ENCODE data around the gene GNG13.

Gene GNG13

DNA sequence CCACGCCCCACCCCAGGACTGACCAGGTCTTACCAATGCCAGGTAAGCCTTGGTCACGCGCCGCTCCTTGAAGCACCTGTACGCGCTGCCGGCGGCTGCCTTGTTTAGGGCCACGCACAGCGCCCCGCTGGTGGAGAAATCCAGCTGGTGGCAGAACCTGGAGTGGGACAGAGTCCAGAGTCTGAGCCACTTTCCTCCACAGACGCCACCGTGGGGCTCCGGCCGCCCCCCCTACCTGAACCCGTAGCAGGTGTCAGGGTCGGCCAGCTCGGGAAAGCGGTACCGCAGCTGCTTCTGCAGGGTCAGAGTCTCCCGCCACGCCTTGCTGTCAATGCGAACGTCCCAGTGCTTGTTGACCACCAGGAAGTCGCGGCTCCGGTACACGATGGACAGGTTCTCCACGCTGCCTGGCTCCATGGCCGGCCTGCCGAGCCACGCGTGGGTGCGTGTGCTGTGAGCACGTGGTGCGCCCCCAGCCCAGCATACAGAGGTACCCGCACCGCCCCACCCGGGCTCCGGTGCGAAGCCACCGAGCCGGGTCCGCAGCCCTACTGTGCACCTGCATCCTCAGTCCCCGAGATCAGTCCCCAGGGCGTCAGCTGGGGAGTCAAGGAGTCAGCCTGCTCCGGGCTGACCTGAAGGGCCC lies 13.1 kb downstream of the GNG13 start:
- Histone ChIP-seq H3K4me3 (ENCODE audit: low read length in 2 of 2) (peak overlapping the region; percentile 81 to 85), H3K36me3 (ENCODE audit: control insufficient read depth in 2 of 2, insufficient read depth in 2 of 2, low read length in 2 of 2) (peaks cover 4% of the 10 kb centered on the region in 2 donors), H3K9me3 (ENCODE audit: control insufficient read depth in 2 of 2, low read length in 2 of 2) (no peaks in the 10 kb centered on the region), H3K27ac (ENCODE audit: low read depth in 2 of 2, low read length in 2 of 2) (peak overlapping the region in 1 of 2 donors; percentile 61), H3K27me3 (ENCODE audit: control insufficient read depth in 2 of 2, insufficient read depth in 2 of 2, low read length in 2 of 2) (peaks cover 7 to 12% of the 10 kb centered on the region in 2 donors), H3K4me1 (ENCODE audit: control insufficient read depth in 2 of 2, insufficient read depth in 2 of 2, low read length in 2 of 2) (peaks cover 13 to 18% of the 10 kb centered on the region in 2 donors), H3K9ac (ENCODE audit: low read depth in 1 of 2, low read length in 2 of 2) (peak overlapping the region; percentile 77 to 80)

- Histone ChIP-seq H3K36me3 (ENCODE audit: control insufficient read depth in 2 of 2, insufficient read depth in 2 of 2, low read length in 2 of 2) (peaks cover 4% of the 10 kb centered on the region in 2 donors), H3K27ac (ENCODE audit: low read depth in 2 of 2, low read length in 2 of 2) (no peak overlapping the region), H3K4me3 (ENCODE audit: low read length in 2 of 2) (no peak overlapping the region), H3K27me3 (ENCODE audit: control insufficient read depth in 2 of 2, insufficient read depth in 2 of 2, low read length in 2 of 2) (peaks cover 7 to 20% of the 10 kb centered on the region in 2 donors), H3K9me3 (ENCODE audit: control insufficient read depth in 2 of 2, low read length in 2 of 2) (no peaks in the 10 kb centered on the region), H3K9ac (ENCODE audit: low read depth in 1 of 2, low read length in 2 of 2) (no peak overlapping the region), H3K4me1 (ENCODE audit: control insufficient read depth in 2 of 2, insufficient read depth in 2 of 2, low read length in 2 of 2) (peaks cover 13 to 18% of the 10 kb centered on the region in 2 donors)
Measured at GRCh38 chr16:785563-786535, 14.7 kb downstream of the GNG13 start.

DNA sequence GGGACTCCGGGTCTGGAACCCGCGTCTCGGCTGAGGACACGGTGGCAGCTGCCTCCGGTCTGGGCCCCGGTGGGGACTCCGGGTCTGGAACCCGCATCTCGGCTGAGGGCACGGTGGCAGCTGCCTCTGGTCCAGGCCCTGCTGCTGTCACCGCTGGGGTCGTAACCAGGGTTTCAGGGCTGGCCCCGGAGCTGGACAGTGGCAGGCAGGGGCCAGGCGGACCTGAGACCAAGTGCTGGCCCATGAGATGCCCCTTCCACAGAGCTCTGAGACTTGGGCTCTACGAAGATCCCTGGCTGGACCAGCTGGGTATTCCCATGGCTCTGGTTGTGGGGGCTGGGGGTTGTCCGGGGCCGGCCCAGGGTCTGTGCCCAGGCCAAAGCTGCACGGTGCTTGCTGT lies 16.1 kb downstream of the GNG13 start:
- Histone ChIP-seq H3K9ac (ENCODE audit: low read depth in 1 of 2, low read length in 2 of 2) (no peak overlapping the region), H3K27ac (ENCODE audit: low read depth in 2 of 2, low read length in 2 of 2) (no peak overlapping the region), H3K4me3 (ENCODE audit: low read length in 2 of 2) (no peak overlapping the region), H3K27me3 (ENCODE audit: control insufficient read depth in 2 of 2, insufficient read depth in 2 of 2, low read length in 2 of 2) (peaks cover 10 to 27% of the 10 kb centered on the region in 2 donors), H3K36me3 (ENCODE audit: control insufficient read depth in 2 of 2, insufficient read depth in 2 of 2, low read length in 2 of 2) (peaks cover 4% of the 10 kb centered on the region in 2 donors), H3K4me1 (ENCODE audit: control insufficient read depth in 2 of 2, insufficient read depth in 2 of 2, low read length in 2 of 2) (peaks cover 13 to 17% of the 10 kb centered on the region in 2 donors), H3K9me3 (ENCODE audit: control insufficient read depth in 2 of 2, low read length in 2 of 2) (no peaks in the 10 kb centered on the region)

DNA sequence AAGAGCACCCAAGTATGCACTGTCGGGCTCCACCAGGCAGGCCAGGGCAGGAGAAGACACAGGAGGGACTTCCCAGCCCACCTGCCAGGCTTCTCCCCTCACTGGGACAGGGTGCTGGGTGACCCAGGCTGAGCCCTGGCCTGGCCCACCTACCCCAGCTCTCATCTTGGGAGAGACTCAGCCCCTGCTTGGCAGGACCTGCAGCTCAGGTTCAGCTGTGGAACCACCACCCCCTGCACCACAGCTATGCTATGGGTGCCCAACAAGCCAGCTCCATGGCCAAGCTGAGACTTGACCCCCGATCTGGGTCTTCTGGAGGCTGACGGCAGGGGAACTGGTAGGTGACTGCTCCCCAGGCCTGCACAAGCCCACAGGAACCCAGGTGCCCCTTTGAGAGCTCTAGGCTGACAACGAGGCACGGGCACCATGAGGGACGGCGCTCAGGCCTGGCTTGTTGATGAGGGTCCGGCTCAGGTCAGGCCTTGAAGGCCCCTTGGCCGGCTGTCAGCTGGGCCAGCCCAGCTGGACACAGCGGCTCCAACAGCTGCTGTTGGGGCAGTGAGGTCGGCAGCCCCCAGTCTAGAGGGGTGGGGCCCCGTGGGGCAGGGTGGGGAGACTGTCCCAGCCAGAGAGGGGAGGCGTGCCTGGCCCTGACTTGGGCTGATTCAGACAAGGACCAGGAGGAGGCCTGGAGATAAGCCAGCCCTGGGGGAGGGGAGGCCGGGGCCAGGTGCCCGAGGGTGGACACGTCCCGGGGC lies 17.0 kb downstream of the GNG13 start:
- peaks cover 10 to 31% of the 10 kb centered on the region in 2 donors for H3K27me3 ChIP-seq (ENCODE audit: control insufficient read depth in 2 of 2, insufficient read depth in 2 of 2, low read length in 2 of 2)
- H3K4me1 ChIP-seq (ENCODE audit: control insufficient read depth in 2 of 2, insufficient read depth in 2 of 2, low read length in 2 of 2) = peaks cover 6 to 9% of the 10 kb centered on the region in 2 donors
- H3K9me3 ChIP-seq (ENCODE audit: control insufficient read depth in 2 of 2, low read length in 2 of 2) = no peaks in the 10 kb centered on the region
- peaks cover 4% of the 10 kb centered on the region in 2 donors for H3K36me3 ChIP-seq (ENCODE audit: control insufficient read depth in 2 of 2, insufficient read depth in 2 of 2, low read length in 2 of 2)
- H3K27ac ChIP-seq (ENCODE audit: low read depth in 2 of 2, low read length in 2 of 2) = no peak overlapping the region
- H3K4me3 ChIP-seq (ENCODE audit: low read length in 2 of 2) = no peak overlapping the region
- H3K9ac ChIP-seq (ENCODE audit: low read depth in 1 of 2, low read length in 2 of 2) = no peak overlapping the region

DNA sequence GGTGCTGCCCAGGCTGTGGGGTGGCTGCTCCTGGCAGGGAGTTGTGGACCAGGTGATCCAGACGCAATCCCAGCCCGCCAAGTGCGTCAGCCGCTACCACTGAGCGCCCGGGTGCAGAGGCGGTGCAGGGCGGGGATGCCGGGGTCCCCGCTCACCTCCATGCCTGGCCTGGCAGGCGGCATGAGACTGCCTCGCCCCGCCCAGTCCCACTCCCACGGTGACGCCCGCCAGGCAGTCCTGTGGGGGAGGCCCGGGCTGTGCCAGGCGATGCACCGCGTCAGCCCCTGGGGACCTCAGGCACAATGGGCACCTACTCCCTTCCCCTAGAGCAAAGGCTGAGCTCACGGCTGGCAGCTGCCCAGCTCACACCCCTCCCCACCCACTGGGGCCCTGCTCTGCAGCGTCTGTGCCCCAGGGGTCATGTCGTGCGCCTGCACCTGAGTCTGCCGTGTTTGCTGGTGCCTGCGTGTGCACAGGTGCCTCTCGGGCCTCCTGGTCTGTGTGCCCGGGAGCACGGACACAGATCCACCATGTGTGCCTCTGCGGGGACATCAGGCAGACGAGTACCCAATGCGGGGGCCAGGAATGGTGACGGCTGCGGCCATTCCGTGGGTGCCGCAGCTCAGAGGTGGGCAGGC lies 17.6 kb downstream of the GNG13 start:
- no peak overlapping the region for H3K27ac ChIP-seq (ENCODE audit: low read depth in 2 of 2, low read length in 2 of 2)
- H3K4me3 ChIP-seq (ENCODE audit: low read length in 2 of 2) = no peak overlapping the region
- H3K9me3 ChIP-seq (ENCODE audit: control insufficient read depth in 2 of 2, low read length in 2 of 2) = no peaks in the 10 kb centered on the region
- H3K9ac ChIP-seq (ENCODE audit: low read depth in 1 of 2, low read length in 2 of 2) = no peak overlapping the region
- peaks cover 6 to 8% of the 10 kb centered on the region in 2 donors for H3K4me1 ChIP-seq (ENCODE audit: control insufficient read depth in 2 of 2, insufficient read depth in 2 of 2, low read length in 2 of 2)
- H3K27me3 ChIP-seq (ENCODE audit: control insufficient read depth in 2 of 2, insufficient read depth in 2 of 2, low read length in 2 of 2) = peaks cover 10 to 33% of the 10 kb centered on the region in 2 donors
- peaks cover 4% of the 10 kb centered on the region in 2 donors for H3K36me3 ChIP-seq (ENCODE audit: control insufficient read depth in 2 of 2, insufficient read depth in 2 of 2, low read length in 2 of 2)

DNA sequence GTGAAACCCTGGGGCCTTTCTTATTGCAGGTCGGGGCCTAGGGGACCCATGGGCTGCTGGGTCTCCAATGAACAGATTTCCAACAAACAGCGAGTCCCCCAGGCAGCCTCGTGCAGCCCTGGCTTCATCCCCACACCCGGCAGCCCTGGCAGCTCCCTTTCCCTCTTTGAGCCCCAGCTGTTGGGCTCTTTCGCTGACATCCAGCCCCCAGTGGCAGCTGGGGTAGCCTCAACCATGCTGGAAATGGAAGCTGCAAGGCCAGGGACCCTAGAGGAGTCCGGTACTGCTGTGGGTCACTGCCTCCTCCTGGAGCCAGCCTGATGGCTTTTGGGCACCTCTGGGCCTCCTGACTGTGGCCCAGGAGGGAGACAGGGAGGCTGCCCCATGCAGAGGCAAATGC lies 18.3 kb downstream of the GNG13 start:
- Histone ChIP-seq H3K4me1 (ENCODE audit: control insufficient read depth in 2 of 2, insufficient read depth in 2 of 2, low read length in 2 of 2) (peaks cover 1 to 3% of the 10 kb centered on the region in 2 donors), H3K36me3 (ENCODE audit: control insufficient read depth in 2 of 2, insufficient read depth in 2 of 2, low read length in 2 of 2) (peaks cover 4% of the 10 kb centered on the region in 2 donors), H3K27ac (ENCODE audit: low read depth in 2 of 2, low read length in 2 of 2) (no peak overlapping the region), H3K9ac (ENCODE audit: low read depth in 1 of 2, low read length in 2 of 2) (no peak overlapping the region), H3K9me3 (ENCODE audit: control insufficient read depth in 2 of 2, low read length in 2 of 2) (no peaks in the 10 kb centered on the region), H3K4me3 (ENCODE audit: low read length in 2 of 2) (no peak overlapping the region), H3K27me3 (ENCODE audit: control insufficient read depth in 2 of 2, insufficient read depth in 2 of 2, low read length in 2 of 2) (peaks cover 13 to 33% of the 10 kb centered on the region in 2 donors)

DNA sequence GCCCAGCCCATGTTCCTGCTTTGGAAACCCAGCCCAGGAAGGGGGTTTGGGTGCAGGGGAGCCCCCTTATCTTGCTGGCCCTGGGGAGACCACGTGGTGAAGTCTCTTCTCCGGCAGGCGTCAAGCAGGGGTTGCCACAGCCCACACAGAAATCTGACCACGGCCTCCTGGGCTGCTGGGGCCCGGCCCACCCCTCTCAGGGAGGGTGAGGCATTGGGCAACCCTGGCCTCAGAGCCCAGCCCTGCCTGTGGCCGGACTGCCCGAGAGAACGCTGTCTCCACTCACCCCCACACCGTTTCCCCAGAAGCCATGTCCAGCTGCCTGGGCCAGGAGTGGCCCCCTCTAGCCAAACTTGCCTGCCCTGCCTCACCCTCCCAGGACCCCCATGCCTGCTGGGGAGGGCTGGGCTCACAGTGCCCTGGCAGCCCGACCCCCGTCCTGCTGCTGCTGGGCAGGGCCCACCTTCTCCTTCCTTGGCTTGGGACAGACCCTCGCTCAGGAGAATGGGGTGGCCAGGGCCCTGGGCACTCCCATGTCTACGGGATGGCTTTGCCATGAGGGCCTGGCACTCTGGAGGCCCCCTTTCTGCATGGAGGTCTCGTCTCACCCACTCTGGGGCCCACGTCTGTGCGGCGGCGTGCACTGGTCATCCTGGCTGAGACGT lies 19.1 kb downstream of the GNG13 start:
- Histone ChIP-seq H3K4me3 (ENCODE audit: low read length in 2 of 2) (no peak overlapping the region), H3K27ac (ENCODE audit: low read depth in 2 of 2, low read length in 2 of 2) (no peak overlapping the region), H3K9me3 (ENCODE audit: control insufficient read depth in 2 of 2, low read length in 2 of 2) (no peaks in the 10 kb centered on the region), H3K4me1 (ENCODE audit: control insufficient read depth in 2 of 2, insufficient read depth in 2 of 2, low read length in 2 of 2) (no peaks in the 10 kb centered on the region), H3K27me3 (ENCODE audit: control insufficient read depth in 2 of 2, insufficient read depth in 2 of 2, low read length in 2 of 2) (peaks cover 13 to 33% of the 10 kb centered on the region in 2 donors), H3K9ac (ENCODE audit: low read depth in 1 of 2, low read length in 2 of 2) (no peak overlapping the region), H3K36me3 (ENCODE audit: control insufficient read depth in 2 of 2, insufficient read depth in 2 of 2, low read length in 2 of 2) (peaks cover 2 to 3% of the 10 kb centered on the region in 2 donors)

DNA sequence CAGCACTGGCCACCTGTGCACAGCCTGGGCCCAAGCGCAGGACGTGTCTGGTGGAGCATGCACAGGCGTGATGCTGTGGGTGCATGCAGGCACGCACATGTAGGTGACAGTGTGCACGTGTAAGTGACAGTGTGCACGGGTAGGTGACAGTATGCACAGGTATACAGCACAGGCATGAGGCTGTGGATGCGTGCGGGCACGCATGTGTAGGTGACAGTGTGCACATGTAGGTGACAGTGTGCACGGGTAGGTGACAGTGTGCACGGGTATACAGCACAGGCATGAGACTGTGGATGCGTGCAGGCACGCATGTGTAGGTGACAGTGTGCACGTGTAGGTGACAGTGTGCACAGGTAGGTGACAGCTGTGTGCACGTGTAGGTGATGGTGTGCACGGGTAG lies 20.2 kb downstream of the GNG13 start:
- Histone ChIP-seq H3K36me3 (ENCODE audit: control insufficient read depth in 2 of 2, insufficient read depth in 2 of 2, low read length in 2 of 2) (no peaks in the 10 kb centered on the region), H3K4me1 (ENCODE audit: control insufficient read depth in 2 of 2, insufficient read depth in 2 of 2, low read length in 2 of 2) (no peaks in the 10 kb centered on the region)

DNA sequence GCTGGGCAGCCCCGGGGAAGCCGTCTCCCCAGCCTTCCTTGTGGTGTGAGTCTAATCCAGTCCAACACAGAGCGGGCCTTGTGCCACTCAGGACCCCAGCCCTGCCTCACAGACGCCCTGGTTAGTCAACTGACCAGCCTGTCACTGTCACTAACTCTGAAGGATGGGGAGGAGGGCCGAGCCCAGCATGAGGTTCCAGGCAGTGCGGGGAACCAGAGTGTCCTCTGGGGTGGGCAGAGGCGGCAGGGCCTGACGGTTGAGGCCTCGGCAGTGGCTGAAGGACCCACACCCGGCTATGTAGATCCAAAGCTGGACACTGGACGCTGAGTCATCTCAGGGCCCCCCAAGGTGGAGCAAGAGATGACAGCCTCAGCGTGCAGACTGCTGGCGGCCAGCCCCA lies 21.0 kb downstream of the GNG13 start:
- H3K27ac ChIP-seq (ENCODE audit: low read depth in 2 of 2, low read length in 2 of 2) = no peak overlapping the region
- no peaks in the 10 kb centered on the region for H3K9me3 ChIP-seq (ENCODE audit: control insufficient read depth in 2 of 2, low read length in 2 of 2)
- H3K4me1 ChIP-seq (ENCODE audit: control insufficient read depth in 2 of 2, insufficient read depth in 2 of 2, low read length in 2 of 2) = no peaks in the 10 kb centered on the region
- H3K36me3 ChIP-seq (ENCODE audit: control insufficient read depth in 2 of 2, insufficient read depth in 2 of 2, low read length in 2 of 2) = no peaks in the 10 kb centered on the region
- no peak overlapping the region for H3K4me3 ChIP-seq (ENCODE audit: low read length in 2 of 2)
- no peak overlapping the region for H3K9ac ChIP-seq (ENCODE audit: low read depth in 1 of 2, low read length in 2 of 2)
- peaks cover 13 to 33% of the 10 kb centered on the region in 2 donors for H3K27me3 ChIP-seq (ENCODE audit: control insufficient read depth in 2 of 2, insufficient read depth in 2 of 2, low read length in 2 of 2)

More for the DNA sequence above, 20.2 kb downstream of the GNG13 start:
- Histone ChIP-seq H3K4me3 (ENCODE audit: low read length in 2 of 2) (no peak overlapping the region), H3K27ac (ENCODE audit: low read depth in 2 of 2, low read length in 2 of 2) (no peak overlapping the region), H3K9ac (ENCODE audit: low read depth in 1 of 2, low read length in 2 of 2) (no peak overlapping the region), H3K9me3 (ENCODE audit: control insufficient read depth in 2 of 2, low read length in 2 of 2) (no peaks in the 10 kb centered on the region), H3K27me3 (ENCODE audit: control insufficient read depth in 2 of 2, insufficient read depth in 2 of 2, low read length in 2 of 2) (peaks cover 13 to 33% of the 10 kb centered on the region in 2 donors)
